Measurements from ENCODE around the gene WNT1. TPM values are rescaled to one million over a fixed set of nuclear protein-coding genes. Genes with fewer than 3 reads are reported as not detected.

Gene WNT1
- polyA plus RNA-seq, 1 donor from 2014 or later = not detected

DNA sequence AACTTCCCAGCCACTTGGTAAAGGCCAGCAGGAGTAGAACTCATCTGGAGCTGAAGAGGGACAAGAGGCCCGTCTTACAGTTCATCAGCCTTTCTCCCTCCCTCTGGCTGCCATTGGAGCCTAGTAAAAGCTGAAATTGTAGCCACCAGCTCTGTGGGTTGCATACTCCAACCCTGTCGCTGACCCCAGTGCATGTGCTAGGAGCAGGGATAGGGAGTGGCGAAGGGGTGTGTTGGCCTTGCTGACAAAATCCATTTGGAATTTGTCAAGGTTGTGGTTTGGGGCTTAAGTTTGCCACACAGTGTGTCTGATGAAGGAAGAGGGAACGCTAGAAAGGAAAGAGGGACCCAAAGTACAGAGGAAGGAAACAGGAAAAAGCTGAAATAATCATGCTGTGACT is 16.8 kb upstream of the WNT1 start:
- Histone ChIP-seq H3K36me3 (ENCODE audit: insufficient read depth, low read length) (no peaks in the 10 kb centered on the region), H2AFZ (ENCODE audit: low read depth, low read length) (no peak overlapping the region), H3K27me3 (ENCODE audit: insufficient read depth, low read depth, low read length) (peaks cover 38% of the 10 kb centered on the region), H3F3A (ENCODE audit: insufficient read depth, low read length, poor library complexity, severe bottlenecking) (no peaks in the 10 kb centered on the region), H3K27ac (ENCODE audit: low read length) (no peak overlapping the region), H4K20me1 (ENCODE audit: insufficient read depth) (no peaks in the 10 kb centered on the region), H3K79me2 (replicated peaks; ENCODE audit: insufficient read depth, low read length) (no peaks in the 10 kb centered on the region), H3K9ac (ENCODE audit: low read length) (no peak overlapping the region), H3K4me2 (ENCODE audit: low read length) (no peak overlapping the region), H3K9me3 (ENCODE audit: low read length) (no peaks in the 10 kb centered on the region), H3K9me2 (ENCODE audit: insufficient read depth, low read length) (no peaks in the 10 kb centered on the region), H3K4me3 (ENCODE audit: low read length) (no peak overlapping the region)
- no peak for TF ChIP-seq POLR2AphosphoS5 (IDR thresholded peaks at IDR 0.05)
- no peak for TF ChIP-seq CTCF (IDR thresholded peaks at IDR 0.05; ENCODE audit: poor library complexity, severe bottlenecking)

DNA sequence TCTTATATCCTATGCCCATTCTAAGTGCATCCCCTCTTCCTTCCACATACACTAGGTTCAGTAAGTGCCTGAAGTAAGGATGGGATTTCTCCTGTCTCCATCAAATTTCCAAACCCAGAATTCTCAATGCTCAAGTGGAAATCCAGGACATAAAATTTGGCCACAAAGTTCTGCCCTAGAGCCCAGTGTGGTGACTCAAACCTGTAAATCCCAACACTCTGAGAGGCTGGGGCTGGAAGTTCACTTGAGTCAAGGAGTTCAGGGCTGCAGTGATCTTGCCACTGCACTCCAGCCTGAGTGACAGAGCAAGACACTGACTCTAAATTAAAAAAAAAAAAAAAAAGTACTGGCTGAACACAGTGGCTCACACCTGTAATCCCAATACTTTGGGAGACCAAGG is 16.3 kb upstream of the WNT1 start:
- no peak overlapping the region for H2AFZ ChIP-seq (ENCODE audit: low read depth, low read length)
- H3F3A ChIP-seq (ENCODE audit: insufficient read depth, low read length, poor library complexity, severe bottlenecking) = no peaks in the 10 kb centered on the region
- H3K27me3 ChIP-seq (ENCODE audit: insufficient read depth, low read depth, low read length) = peaks cover 42% of the 10 kb centered on the region
- H3K27ac ChIP-seq (ENCODE audit: low read length) = no peak overlapping the region
- H3K4me3 ChIP-seq (ENCODE audit: low read length) = no peak overlapping the region
- H3K9me3 ChIP-seq (ENCODE audit: low read length) = no peaks in the 10 kb centered on the region
- no peak overlapping the region for H3K4me2 ChIP-seq (ENCODE audit: low read length)
- H3K79me2 ChIP-seq (replicated peaks; ENCODE audit: insufficient read depth, low read length) = no peaks in the 10 kb centered on the region
- TF ChIP-seq CTCF (IDR thresholded peaks at IDR 0.05; ENCODE audit: poor library complexity, severe bottlenecking) (no peak), EP300 (conservative IDR thresholded peaks at IDR 0.05; ENCODE audit: poor library complexity, severe bottlenecking) (no peak), EZH2 (IDR thresholded peaks at IDR 0.05; ENCODE audit: borderline replicate concordance, insufficient read depth, low read length, poor library complexity, severe bottlenecking) (no peak), TAF1 (IDR thresholded peaks at IDR 0.05; ENCODE audit: low read depth) (no peak), RAD21 (conservative IDR thresholded peaks at IDR 0.05) (no peak)
- TF ChIP-seq, protein P1, sequence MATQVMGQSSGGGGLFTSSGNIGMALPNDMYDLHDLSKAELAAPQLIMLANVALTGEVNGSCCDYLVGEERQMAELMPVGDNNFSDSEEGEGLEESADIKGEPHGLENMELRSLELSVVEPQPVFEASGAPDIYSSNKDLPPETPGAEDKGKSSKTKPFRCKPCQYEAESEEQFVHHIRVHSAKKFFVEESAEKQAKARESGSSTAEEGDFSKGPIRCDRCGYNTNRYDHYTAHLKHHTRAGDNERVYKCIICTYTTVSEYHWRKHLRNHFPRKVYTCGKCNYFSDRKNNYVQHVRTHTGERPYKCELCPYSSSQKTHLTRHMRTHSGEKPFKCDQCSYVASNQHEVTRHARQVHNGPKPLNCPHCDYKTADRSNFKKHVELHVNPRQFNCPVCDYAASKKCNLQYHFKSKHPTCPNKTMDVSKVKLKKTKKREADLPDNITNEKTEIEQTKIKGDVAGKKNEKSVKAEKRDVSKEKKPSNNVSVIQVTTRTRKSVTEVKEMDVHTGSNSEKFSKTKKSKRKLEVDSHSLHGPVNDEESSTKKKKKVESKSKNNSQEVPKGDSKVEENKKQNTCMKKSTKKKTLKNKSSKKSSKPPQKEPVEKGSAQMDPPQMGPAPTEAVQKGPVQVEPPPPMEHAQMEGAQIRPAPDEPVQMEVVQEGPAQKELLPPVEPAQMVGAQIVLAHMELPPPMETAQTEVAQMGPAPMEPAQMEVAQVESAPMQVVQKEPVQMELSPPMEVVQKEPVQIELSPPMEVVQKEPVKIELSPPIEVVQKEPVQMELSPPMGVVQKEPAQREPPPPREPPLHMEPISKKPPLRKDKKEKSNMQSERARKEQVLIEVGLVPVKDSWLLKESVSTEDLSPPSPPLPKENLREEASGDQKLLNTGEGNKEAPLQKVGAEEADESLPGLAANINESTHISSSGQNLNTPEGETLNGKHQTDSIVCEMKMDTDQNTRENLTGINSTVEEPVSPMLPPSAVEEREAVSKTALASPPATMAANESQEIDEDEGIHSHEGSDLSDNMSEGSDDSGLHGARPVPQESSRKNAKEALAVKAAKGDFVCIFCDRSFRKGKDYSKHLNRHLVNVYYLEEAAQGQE (IDR thresholded peaks at IDR 0.05; ENCODE audit: borderline replicate concordance) = no peak
- no peaks in the 10 kb centered on the region for H3K9me2 ChIP-seq (ENCODE audit: insufficient read depth, low read length)
- no peak overlapping the region for H3K9ac ChIP-seq (ENCODE audit: low read length)
- no peaks in the 10 kb centered on the region for H3K36me3 ChIP-seq (ENCODE audit: insufficient read depth, low read length)
- no peaks in the 10 kb centered on the region for H4K20me1 ChIP-seq (ENCODE audit: insufficient read depth)
